Ishikawa (cell line): ENCODE data around the gene LRRC8E.

ENCODE experiments used
- EP300 ChIP-seq: IDR thresholded peaks from 2 replicates; pipeline ENCODE4 v1.6.1; 2012; ENCODE audit warnings: borderline replicate concordance
- TAF1 ChIP-seq: IDR thresholded peaks from 2 replicates; pipeline ENCODE4 v1.6.1; 2012; ENCODE audit warnings: low read depth, mild to moderate bottlenecking

GRCh38 chr19:7863971-7864689 lies 24.2 kb upstream of the LRRC8E start:
- TF ChIP-seq TAF1 (no peak), EP300 (no peak)
